ENCODE measurements around the gene MSMB. TPM values are rescaled to one million over a fixed set of nuclear protein-coding genes. Genes with fewer than 3 reads are reported as not detected.

Gene MSMB
- polyA plus RNA-seq, 1 donor (not counting 4 experiments of a cell fraction or from before 2014, with no cell fraction given) = not detected

- Histone ChIP-seq H3K4me3 (ENCODE audit: control insufficient read depth in 2 of 3, extremely low read depth in 1 of 3, insufficient read depth in 2 of 3, low read depth in 1 of 3, low read length in 3 of 3) (no peak overlapping the region), H3K4me2 (ENCODE audit: control insufficient read depth, extremely low read depth, insufficient read depth, low read depth, low read length) (no peak overlapping the region), H3K9ac (ENCODE audit: control insufficient read depth, extremely low read depth, insufficient read depth, low read length) (no peak overlapping the region), H3K27me3 (ENCODE audit: control insufficient read depth, extremely low read depth, insufficient read depth, low read length) (no peaks in the 10 kb centered on the region), H2AFZ (ENCODE audit: control insufficient read depth, low read length) (no peak overlapping the region), H3K4me1 (ENCODE audit: control insufficient read depth, extremely low read depth, insufficient read depth, low read length) (no peaks in the 10 kb centered on the region), H3K36me3 (ENCODE audit: control insufficient read depth in 2 of 2, extremely low read depth in 1 of 2, insufficient read depth in 2 of 2, low read length in 2 of 2) (peaks cover 23 to 35% of the 10 kb centered on the region in 2 experiments), H3K27ac (ENCODE audit: control insufficient read depth, insufficient read depth, low read length) (no peak overlapping the region), H3K9me1 (ENCODE audit: control insufficient read depth, extremely low read depth, insufficient read depth, low read length) (peaks cover 2% of the 10 kb centered on the region), H3K9me3 (ENCODE audit: control insufficient read depth, low read depth, low read length) (no peaks in the 10 kb centered on the region), H3K79me2 (ENCODE audit: control insufficient read depth, insufficient read depth, low read length) (peaks cover 33% of the 10 kb centered on the region), H4K20me1 (ENCODE audit: control insufficient read depth, extremely low read depth, insufficient read depth, low read length) (peaks cover 7% of the 10 kb centered on the region)
- no peak for FAIRE-seq
- dilution Hi-C loops (cut with MboI; ENCODE audit: extremely low pct_ligation_motif_present, low sequenced_read_pairs) = no loop called here
- no peak for DNase-seq (ENCODE audit: low read depth, low spot score)
- TF ChIP-seq CTCF (optimal IDR thresholded peaks at IDR 0.05 in 1 of 3, IDR thresholded peaks at IDR 0.05 in 1 of 3, conservative IDR thresholded peaks at IDR 0.05 in 1 of 3; ENCODE audit: extremely low read depth in 1 of 3, insufficient read depth in 2 of 3, low read length in 3 of 3) = no peak
- TF ChIP-seq EZH2 (IDR thresholded peaks at IDR 0.05; ENCODE audit: low read length) = no peak
Measured at GRCh38 chr10:46012746-46013145, 33.3 kb downstream of the MSMB start.

GRCh38 chr10:46006219-46006618 lies 39.9 kb downstream of the MSMB start:
- peaks cover 19 to 28% of the 10 kb centered on the region in 2 experiments for H3K36me3 ChIP-seq (ENCODE audit: control insufficient read depth in 2 of 2, extremely low read depth in 1 of 2, insufficient read depth in 2 of 2, low read length in 2 of 2)
- H3K4me2 ChIP-seq (ENCODE audit: control insufficient read depth, extremely low read depth, insufficient read depth, low read depth, low read length) = no peak overlapping the region
- no peaks in the 10 kb centered on the region for H3K9me1 ChIP-seq (ENCODE audit: control insufficient read depth, extremely low read depth, insufficient read depth, low read length)
- no peaks in the 10 kb centered on the region for H3K27me3 ChIP-seq (ENCODE audit: control insufficient read depth, extremely low read depth, insufficient read depth, low read length)
- H3K9me3 ChIP-seq (ENCODE audit: control insufficient read depth, low read depth, low read length) = no peaks in the 10 kb centered on the region
- no peaks in the 10 kb centered on the region for H3K79me2 ChIP-seq (ENCODE audit: control insufficient read depth, insufficient read depth, low read length)
- H2AFZ ChIP-seq (ENCODE audit: control insufficient read depth, low read length) = no peak overlapping the region
- no peak overlapping the region for H3K27ac ChIP-seq (ENCODE audit: control insufficient read depth, insufficient read depth, low read length)
- dilution Hi-C loops (cut with MboI; ENCODE audit: extremely low pct_ligation_motif_present, low sequenced_read_pairs) = no loop called here
- H3K9ac ChIP-seq (ENCODE audit: control insufficient read depth, extremely low read depth, insufficient read depth, low read length) = no peak overlapping the region
- no peak for FAIRE-seq
- peaks cover 6% of the 10 kb centered on the region for H3K4me1 ChIP-seq (ENCODE audit: control insufficient read depth, extremely low read depth, insufficient read depth, low read length)
- peaks cover 7% of the 10 kb centered on the region for H4K20me1 ChIP-seq (ENCODE audit: control insufficient read depth, extremely low read depth, insufficient read depth, low read length)
- no peak for TF ChIP-seq CTCF (optimal IDR thresholded peaks at IDR 0.05 in 1 of 3, IDR thresholded peaks at IDR 0.05 in 1 of 3, conservative IDR thresholded peaks at IDR 0.05 in 1 of 3; ENCODE audit: extremely low read depth in 1 of 3, insufficient read depth in 2 of 3, low read length in 3 of 3)
- no peak for TF ChIP-seq EZH2 (IDR thresholded peaks at IDR 0.05; ENCODE audit: low read length)
- DNase-seq (ENCODE audit: low read depth, low spot score) = no peak
- no peak overlapping the region for H3K4me3 ChIP-seq (ENCODE audit: control insufficient read depth in 2 of 3, extremely low read depth in 1 of 3, insufficient read depth in 2 of 3, low read depth in 1 of 3, low read length in 3 of 3)
